HG02885 (cell line): ENCODE measurements around the gene SLC23A2.
"Not testable (repeated sequence)": the region's sequence is repeated elsewhere in the genome, so short reads cannot be mapped to it uniquely, and the experiment has no call there.

ENCODE experiments used
- ATAC-seq: cut with Tn5 transposase; IDR thresholded peaks from one replicate; pipeline ENCODE4 v1.9.1; 2021; ENCODE audit warnings: mild to moderate bottlenecking; ENCODE audit not compliant: unreplicated experiment, poor library complexity

The SLC23A2 gene

GRCh38 chr20:5013682-5014447 is 12.6 kb upstream of the SLC23A2 start:
- no peak for ATAC-seq

GRCh38 chr20:5008759-5009158 is 7.4 kb upstream of the SLC23A2 start:
- no peak for ATAC-seq

- ATAC-seq: no peak
These were observed 4.0 kb upstream of the SLC23A2 start for GRCh38 chr20:5005326-5005725.

GRCh38 chr20:5004825-5005224 is 3.5 kb upstream of the SLC23A2 start:
- ATAC-seq: not testable (repeated sequence)

GRCh38 chr20:5003626-5004025 is 2.3 kb upstream of the SLC23A2 start:
- ATAC-seq: no peak

- no peak for ATAC-seq
These were observed 735 bp upstream of the SLC23A2 start for GRCh38 chr20:5002077-5002413.

GRCh38 chr20:5000263-5001173 is 792 bp downstream of the SLC23A2 start:
- peak; percentile 40 for ATAC-seq

GRCh38 chr20:4999788-5000187 is 1.5 kb downstream of the SLC23A2 start:
- no peak for ATAC-seq

GRCh38 chr20:4998160-4998651 is 3.1 kb downstream of the SLC23A2 start:
- ATAC-seq: peak; percentile 38

- ATAC-seq: no peak
These were observed 4.1 kb downstream of the SLC23A2 start for GRCh38 chr20:4997222-4997621.

- peak; percentile 60 for ATAC-seq
These were observed 11.7 kb downstream of the SLC23A2 start for GRCh38 chr20:4989570-4989969.

GRCh38 chr20:4987130-4987529 is 14.2 kb downstream of the SLC23A2 start:
- ATAC-seq: no peak

GRCh38 chr20:4985658-4986057 is 15.7 kb downstream of the SLC23A2 start:
- peak; percentile 46 for ATAC-seq

- no peak for ATAC-seq
These were observed 19.0 kb downstream of the SLC23A2 start for GRCh38 chr20:4982281-4982680.

GRCh38 chr20:4979841-4980410 is 21.4 kb downstream of the SLC23A2 start:
- ATAC-seq: no peak

- ATAC-seq: no peak
These were observed 23.0 kb downstream of the SLC23A2 start for GRCh38 chr20:4978050-4978918.

- ATAC-seq: not testable (repeated sequence)
These were observed 25.3 kb downstream of the SLC23A2 start for GRCh38 chr20:4976014-4976413.

GRCh38 chr20:4973330-4974097 is 27.8 kb downstream of the SLC23A2 start:
- peak; percentile 90 for ATAC-seq

GRCh38 chr20:4972506-4973251 is 28.6 kb downstream of the SLC23A2 start:
- ATAC-seq: no peak
